Measurements from ENCODE around the gene ATP1A1.

DNA sequence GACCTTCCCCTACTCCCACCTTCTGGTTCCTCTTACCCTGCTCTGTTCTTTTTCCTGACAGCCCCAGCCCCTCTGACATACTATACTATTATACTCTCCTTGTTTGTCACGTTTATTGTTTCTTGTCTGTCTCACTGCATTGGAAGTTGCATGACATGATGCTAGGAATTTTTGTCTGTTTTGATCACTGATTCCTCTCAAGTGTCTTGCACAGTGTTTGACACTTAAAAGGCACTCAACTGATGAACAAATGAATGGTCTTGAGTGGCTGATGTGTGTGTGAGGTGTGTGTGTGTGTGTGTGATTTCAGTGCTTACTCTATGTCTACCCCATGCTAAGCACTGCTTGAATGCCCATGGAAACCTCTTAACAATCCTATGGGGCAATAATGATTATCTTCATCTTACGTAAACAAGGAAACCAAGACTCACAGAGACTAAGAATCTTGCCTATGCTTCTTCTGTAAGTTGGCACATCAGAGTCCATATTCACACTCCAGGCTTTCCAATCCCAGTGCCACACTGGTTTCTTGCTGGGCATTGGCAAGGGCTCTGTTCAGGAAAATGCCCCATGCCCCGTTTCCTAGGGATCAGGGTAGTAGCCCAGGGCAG lies 59.7 kb downstream of the ATP1A1 start:
- TF ChIP-seq CTCF (IDR thresholded peaks at IDR 0.05 in 4 of 5, conservative IDR thresholded peaks at IDR 0.05 in 1 of 5) (no peak), POLR2A (IDR thresholded peaks at IDR 0.05) (no peak)

Data from gastrocnemius medialis (tissue), 4 donors.